KMS-11 (cell line): Measurements from ENCODE around the gene SLC38A10.

ENCODE experiments used
- H2AFZ ChIP-seq: fragments of 200-600 bp; sonication (generic); 2 replicates; pipeline ENCODE4 v1.6.1; 2016; ENCODE audit warnings: antibody characterized with exemption, mixed run types, low read depth
- H3K27ac ChIP-seq: fragments of 200-600 bp; sonication (generic); 2 replicates; pipeline ENCODE4 v1.6.1; 2016; ENCODE audit warnings: mild to moderate bottlenecking, mixed run types
- H3K27me3 ChIP-seq: fragments of 200-600 bp; sonication (generic); 2 replicates; pipeline ENCODE4 v1.6.1; 2017; ENCODE audit warnings: mild to moderate bottlenecking, low read depth, mixed run types, moderate library complexity; ENCODE audit not compliant: insufficient read depth
- H3K36me3 ChIP-seq: fragments of 200-600 bp; sonication (generic); 2 replicates; pipeline ENCODE4 v1.6.1; 2017; ENCODE audit warnings: mild to moderate bottlenecking, mixed run types; ENCODE audit not compliant: insufficient read depth
- H3K4me1 ChIP-seq: fragments of 200-600 bp; sonication (generic); 2 replicates; pipeline ENCODE4 v1.6.1; 2016; ENCODE audit warnings: mild to moderate bottlenecking, low read depth, mixed run types; ENCODE audit not compliant: poor library complexity, severe bottlenecking
- H3K4me2 ChIP-seq: fragments of 200-600 bp; sonication (generic); 2 replicates; pipeline ENCODE4 v1.7.0; 2016; ENCODE audit warnings: mild to moderate bottlenecking, mixed run types
- H3K4me3 ChIP-seq: fragments of 200-600 bp; sonication (generic); IDR thresholded peaks from 2 replicates; pipeline ENCODE4 v1.6.1; 2017; ENCODE audit warnings: low read depth, low read length, mixed read lengths; ENCODE audit not compliant: insufficient read depth
- H3K79me2 ChIP-seq: fragments of 200-600 bp; sonication (generic); 2 replicates; pipeline ENCODE4 v1.6.1; 2016; ENCODE audit warnings: low read depth, mixed run types; ENCODE audit not compliant: insufficient read depth
- H3K9ac ChIP-seq: fragments of 200-600 bp; sonication (generic); 2 replicates; pipeline ENCODE4 v1.6.1; 2016; ENCODE audit warnings: mild to moderate bottlenecking, mixed run types
- H4K20me1 ChIP-seq: fragments of 200-600 bp; sonication (generic); 2 replicates; pipeline ENCODE4 v1.6.1; 2016; ENCODE audit warnings: mild to moderate bottlenecking, mixed run types; ENCODE audit not compliant: insufficient read depth
- CTCF ChIP-seq: fragments of 200-600 bp; sonication (generic); conservative IDR thresholded peaks from 2 replicates; pipeline ENCODE4 v1.6.1; 2017; ENCODE audit warnings: low read depth, mild to moderate bottlenecking, antibody characterized with exemption, low read length, moderate library complexity, mixed read lengths

Gene SLC38A10

GRCh38 chr17:81256616-81257015 lies 38.5 kb downstream of the SLC38A10 start:
- Histone ChIP-seq H3K4me2 (no peak overlapping the region), H3K79me2 (no peaks in the 10 kb centered on the region), H4K20me1 (no peaks in the 10 kb centered on the region), H3K36me3 (no peaks in the 10 kb centered on the region), H3K9ac (no peak overlapping the region), H3K27me3 (no peaks in the 10 kb centered on the region), H3K4me1 (no peaks in the 10 kb centered on the region), H3K27ac (no peak overlapping the region), H2AFZ (no peak overlapping the region), H3K4me3 (no peak overlapping the region)
- no peak for TF ChIP-seq CTCF

GRCh38 chr17:81254955-81255717 lies 40.0 kb downstream of the SLC38A10 start:
- Histone ChIP-seq H3K4me1 (no peaks in the 10 kb centered on the region), H3K36me3 (no peaks in the 10 kb centered on the region), H3K4me3 (no peak overlapping the region), H2AFZ (no peak overlapping the region), H3K27me3 (no peaks in the 10 kb centered on the region), H3K27ac (no peak overlapping the region), H3K4me2 (no peak overlapping the region), H3K79me2 (no peaks in the 10 kb centered on the region), H3K9ac (no peak overlapping the region), H4K20me1 (no peaks in the 10 kb centered on the region)
- no peak for TF ChIP-seq CTCF

DNA sequence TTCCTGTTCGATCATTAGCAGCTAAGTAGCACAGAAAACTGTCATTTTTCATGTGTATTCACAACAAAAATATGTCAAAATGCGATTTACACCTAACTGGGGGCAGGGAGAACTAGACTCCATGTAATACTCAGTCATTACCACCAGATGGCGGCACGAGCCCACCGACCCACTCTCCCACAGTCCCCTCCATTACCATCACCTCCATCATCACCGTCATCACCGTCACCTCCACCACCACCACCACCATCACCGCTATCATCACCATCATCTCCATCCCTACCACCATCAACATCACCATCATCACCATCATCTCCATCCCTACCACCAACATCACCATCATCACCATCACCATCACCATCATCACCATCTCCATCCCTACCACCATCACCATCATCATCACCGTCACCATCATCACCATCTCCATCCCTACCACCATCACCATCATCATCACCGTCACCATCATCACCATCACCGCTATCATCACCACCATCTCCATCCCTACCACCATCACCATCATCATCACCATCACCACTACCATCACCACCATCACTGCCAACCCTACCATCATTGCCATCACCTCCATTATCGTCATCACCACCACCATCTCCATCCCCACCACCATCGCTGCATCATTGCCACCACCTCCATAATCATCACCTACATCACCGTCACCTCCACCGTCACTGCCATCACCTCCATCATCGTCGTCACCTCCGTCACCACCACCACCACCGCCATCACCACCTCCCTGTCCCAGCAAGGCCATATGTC lies 41.6 kb downstream of the SLC38A10 start:
- H3K4me3 ChIP-seq = no peak overlapping the region
- H3K9ac ChIP-seq = no peak overlapping the region
- no peaks in the 10 kb centered on the region for H3K79me2 ChIP-seq
- H4K20me1 ChIP-seq = no peaks in the 10 kb centered on the region
- H3K4me2 ChIP-seq = no peak overlapping the region
- H3K4me1 ChIP-seq = no peaks in the 10 kb centered on the region
- peak; percentile 88 for TF ChIP-seq CTCF
- no peaks in the 10 kb centered on the region for H3K36me3 ChIP-seq
- H3K27me3 ChIP-seq = no peaks in the 10 kb centered on the region
- H3K27ac ChIP-seq = no peak overlapping the region
- H2AFZ ChIP-seq = no peak overlapping the region

- no peak overlapping the region for H3K4me3 ChIP-seq
- no peak overlapping the region for H3K9ac ChIP-seq
- no peaks in the 10 kb centered on the region for H4K20me1 ChIP-seq
- no peak overlapping the region for H3K27ac ChIP-seq
- H3K4me1 ChIP-seq = no peaks in the 10 kb centered on the region
- TF ChIP-seq CTCF = no peak
- H3K4me2 ChIP-seq = no peak overlapping the region
- H3K36me3 ChIP-seq = no peaks in the 10 kb centered on the region
- H3K79me2 ChIP-seq = no peaks in the 10 kb centered on the region
- H2AFZ ChIP-seq = no peak overlapping the region
- H3K27me3 ChIP-seq = no peaks in the 10 kb centered on the region
Measured at GRCh38 chr17:81252987-81253329, 42.1 kb downstream of the SLC38A10 start.
